ENCODE data around the gene GSTA1. TPM values are rescaled to one million over a fixed set of nuclear protein-coding genes. Genes with fewer than 3 reads are reported as not detected.
"Not testable (repeated sequence)": the region's sequence is repeated elsewhere in the genome, so short reads cannot be mapped to it uniquely, and the experiment has no call there.

GSTA1 gene
- total RNA-seq, 4 donors from 2014 or later = 0.44 to 16.1 (median 8.6) TPM; not detected in 1

DNA sequence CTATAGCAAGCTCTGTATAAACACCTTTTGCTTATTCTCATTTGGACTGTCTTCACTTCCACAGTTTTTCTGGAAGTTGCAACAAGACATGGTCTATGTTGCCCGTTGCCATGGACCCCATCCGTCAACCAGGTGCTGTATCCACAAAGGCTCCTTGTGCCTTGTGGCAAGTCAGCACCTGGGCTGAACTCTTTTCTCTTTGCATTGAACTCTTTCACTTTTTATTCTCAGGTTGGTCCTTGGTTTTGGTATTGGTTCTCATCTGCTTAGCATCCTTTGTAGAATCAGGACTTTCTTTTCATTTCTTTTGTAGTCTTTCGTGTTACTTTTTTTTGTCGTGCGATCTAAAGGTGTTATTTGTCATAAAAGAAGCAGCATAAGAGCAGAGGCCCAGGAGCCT lies 5.0 kb upstream of the GSTA1 start:
- WGBS, 2 donors = 86 to 92% methylated on average over 5 of the region's 5 CpGs
- no peak overlapping the region for H3K4me3 ChIP-seq
- intact Hi-C loops (cut with DNase I) = no loop called here

GRCh38 chr6:52802806-52803205 lies 810 bp downstream of the GSTA1 start:
- Histone ChIP-seq H3K27me3 (no peaks in the 10 kb centered on the region), H3K27ac (no peak overlapping the region), H3K36me3 (no peaks in the 10 kb centered on the region), H3K4me1 (no peaks in the 10 kb centered on the region), H3K9me3 (no peaks in the 10 kb centered on the region), H3K4me3 (no peak overlapping the region)
- TF ChIP-seq POLR2A (IDR thresholded peaks at IDR 0.05) = no peak
- TF ChIP-seq, protein P1, sequence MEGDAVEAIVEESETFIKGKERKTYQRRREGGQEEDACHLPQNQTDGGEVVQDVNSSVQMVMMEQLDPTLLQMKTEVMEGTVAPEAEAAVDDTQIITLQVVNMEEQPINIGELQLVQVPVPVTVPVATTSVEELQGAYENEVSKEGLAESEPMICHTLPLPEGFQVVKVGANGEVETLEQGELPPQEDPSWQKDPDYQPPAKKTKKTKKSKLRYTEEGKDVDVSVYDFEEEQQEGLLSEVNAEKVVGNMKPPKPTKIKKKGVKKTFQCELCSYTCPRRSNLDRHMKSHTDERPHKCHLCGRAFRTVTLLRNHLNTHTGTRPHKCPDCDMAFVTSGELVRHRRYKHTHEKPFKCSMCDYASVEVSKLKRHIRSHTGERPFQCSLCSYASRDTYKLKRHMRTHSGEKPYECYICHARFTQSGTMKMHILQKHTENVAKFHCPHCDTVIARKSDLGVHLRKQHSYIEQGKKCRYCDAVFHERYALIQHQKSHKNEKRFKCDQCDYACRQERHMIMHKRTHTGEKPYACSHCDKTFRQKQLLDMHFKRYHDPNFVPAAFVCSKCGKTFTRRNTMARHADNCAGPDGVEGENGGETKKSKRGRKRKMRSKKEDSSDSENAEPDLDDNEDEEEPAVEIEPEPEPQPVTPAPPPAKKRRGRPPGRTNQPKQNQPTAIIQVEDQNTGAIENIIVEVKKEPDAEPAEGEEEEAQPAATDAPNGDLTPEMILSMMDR (IDR thresholded peaks at IDR 0.05) = no peak
- 83% methylated on average over 1 of the region's 1 CpG; no CpG with 5 or more reads in 1 of the 2 donors for WGBS, 2 donors
- no peak for DNase-seq
- intact Hi-C loops (cut with DNase I) = no loop called here

More for the DNA sequence above, 5.0 kb upstream of the GSTA1 start:
- no peaks in the 10 kb centered on the region for H3K27me3 ChIP-seq
- no peaks in the 10 kb centered on the region for H3K9me3 ChIP-seq
- no peaks in the 10 kb centered on the region for H3K4me1 ChIP-seq
- TF ChIP-seq, protein P1 (IDR thresholded peaks at IDR 0.05) = no peak
- no peak for TF ChIP-seq POLR2A (IDR thresholded peaks at IDR 0.05)
- no peaks in the 10 kb centered on the region for H3K36me3 ChIP-seq
- no peak overlapping the region for H3K27ac ChIP-seq
- no peak for DNase-seq

DNA sequence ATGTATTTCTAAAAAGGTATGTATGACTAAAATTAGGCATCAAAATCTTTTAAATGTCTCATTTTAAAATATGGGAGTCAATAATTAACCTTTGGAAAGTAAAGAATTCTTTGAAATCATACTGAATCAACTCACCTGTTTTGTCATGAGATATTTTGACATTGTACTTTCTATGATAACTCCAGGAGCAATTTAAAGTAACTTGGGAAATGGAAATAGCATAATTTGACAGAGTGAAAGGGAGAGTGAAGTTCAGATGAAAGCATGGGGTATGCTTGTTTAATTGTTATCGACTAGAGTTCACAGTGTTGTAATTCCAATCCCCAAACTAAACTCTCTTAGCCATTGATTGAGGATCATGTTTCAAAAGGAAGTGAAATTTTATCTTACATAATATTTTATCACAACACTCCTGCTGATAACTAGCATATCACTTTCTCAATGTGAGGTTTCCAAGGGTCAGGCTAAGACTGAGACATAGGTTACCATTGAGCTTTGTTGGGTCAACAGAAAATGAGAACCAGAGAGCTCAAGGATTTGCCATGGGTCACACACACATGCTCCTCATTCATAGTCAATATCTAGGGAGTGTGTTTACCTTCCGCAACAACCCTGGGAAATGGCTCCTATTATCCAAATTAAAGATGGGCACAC lies 2.3 kb downstream of the GSTA1 start:
- Histone ChIP-seq H3K27me3 (no peaks in the 10 kb centered on the region), H3K27ac (no peak overlapping the region)

DNA sequence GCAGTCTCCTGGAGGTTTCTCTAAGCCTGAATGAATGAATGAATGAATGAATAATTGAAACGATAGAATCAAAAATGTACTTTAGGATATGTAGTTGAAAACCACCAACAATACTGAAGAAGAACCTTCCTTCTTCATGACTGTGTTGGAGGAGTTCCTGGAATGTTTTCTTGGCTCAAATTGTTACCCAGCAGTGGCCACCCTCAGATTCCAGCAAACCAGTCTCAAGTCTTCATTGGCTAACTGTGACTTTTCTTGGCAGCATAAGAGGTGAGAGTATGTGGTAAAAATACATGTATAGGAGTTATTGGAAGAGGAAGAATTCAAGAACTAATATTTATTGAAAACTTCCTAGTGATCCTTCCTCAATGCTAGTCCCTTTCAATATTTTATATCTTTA lies 4.3 kb downstream of the GSTA1 start:
- H3K27ac ChIP-seq; H3K27me3 ChIP-seq; H3K4me1 ChIP-seq; intact Hi-C loops (cut with DNase I); H3K36me3 ChIP-seq; DNase-seq; H3K4me3 ChIP-seq; H3K9me3 ChIP-seq: not testable (repeated sequence)
- 73 to 100% methylated on average over 1 of the region's 1 CpG for WGBS, 2 donors

More for the DNA sequence above, 2.3 kb downstream of the GSTA1 start:
- H3K4me1 ChIP-seq = no peaks in the 10 kb centered on the region
- no peak for DNase-seq
- H3K9me3 ChIP-seq = no peaks in the 10 kb centered on the region
- TF ChIP-seq, protein P1 (IDR thresholded peaks at IDR 0.05) = no peak
- TF ChIP-seq POLR2A (IDR thresholded peaks at IDR 0.05) = no peak
- 79 to 90% methylated on average over 2 of the region's 2 CpGs for WGBS, 2 donors
- intact Hi-C loops (cut with DNase I) = no loop called here
- no peaks in the 10 kb centered on the region for H3K36me3 ChIP-seq
- H3K4me3 ChIP-seq = no peak overlapping the region

- H3K27me3 ChIP-seq; H3K4me3 ChIP-seq; intact Hi-C loops (cut with DNase I); H3K4me1 ChIP-seq; H3K27ac ChIP-seq; DNase-seq; H3K36me3 ChIP-seq; H3K9me3 ChIP-seq: not testable (repeated sequence)
- 52 to 79% methylated on average over 2 of the region's 2 CpGs for WGBS, 2 donors
These were observed 9.2 kb downstream of the GSTA1 start for GRCh38 chr6:52794366-52794765.

- Histone ChIP-seq H3K27ac (no peak overlapping the region), H3K4me1 (peaks cover 0 to 15% (median 0%) of the 10 kb centered on the region in 3 donors), H3K27me3 (no peaks in the 10 kb centered on the region), H3K9me3 (no peaks in the 10 kb centered on the region), H3K36me3 (no peaks in the 10 kb centered on the region), H3K4me3 (no peak overlapping the region)
- WGBS, 2 donors = 0% methylated on average over 1 of the region's 1 CpG; no CpG with 5 or more reads in 1 of the 2 donors
- no peak for TF ChIP-seq POLR2A (IDR thresholded peaks at IDR 0.05)
- TF ChIP-seq, protein P1 (IDR thresholded peaks at IDR 0.05) = no peak
- intact Hi-C loops (cut with DNase I) = no loop called here
- DNase-seq = no peak
These were observed 12.8 kb downstream of the GSTA1 start for GRCh38 chr6:52790861-52791260.

DNA sequence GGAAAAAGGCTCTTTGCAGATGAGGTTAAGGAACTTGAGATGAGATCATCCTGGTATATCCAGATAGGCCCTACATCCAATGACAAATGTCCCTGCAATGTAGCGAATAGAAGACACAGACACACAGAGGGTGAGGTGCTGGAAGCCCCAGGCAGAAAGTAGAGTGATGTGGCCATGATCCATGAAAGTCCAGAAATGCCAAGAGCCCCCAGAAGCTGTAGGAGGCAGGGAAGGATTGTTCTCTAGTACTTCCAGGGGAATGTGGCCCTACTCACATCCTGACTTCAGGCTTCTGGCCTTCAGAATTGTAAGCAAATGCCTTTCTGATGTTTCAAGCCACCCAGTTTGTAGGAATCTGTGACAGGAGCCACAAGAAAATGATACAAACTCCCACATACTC lies 14.0 kb downstream of the GSTA1 start:
- H3K4me1 ChIP-seq = peaks cover 0 to 15% (median 0%) of the 10 kb centered on the region in 3 donors
- H3K27ac ChIP-seq; H3K36me3 ChIP-seq; H3K4me3 ChIP-seq; DNase-seq; intact Hi-C loops (cut with DNase I); H3K9me3 ChIP-seq; H3K27me3 ChIP-seq: not testable (repeated sequence)
- WGBS, 2 donors = no CpG with 5 or more reads among the region's 1 CpG
